ENCODE measurements around the gene HAX1.
"Not testable (repeated sequence)": the region's sequence is repeated elsewhere in the genome, so short reads cannot be mapped to it uniquely, and the experiment has no call there.

Gene HAX1
- 105 to 236 reads per million in 2 experiments for total RNA-seq

GRCh38 chr1:154272217-154272998 lies at the start of gene HAX1:
Gene HAX1, plus strand, starts transcription at chr1:154272629. Its CDS starts 95 bp downstream, at chr1:154272724.
- DNase-seq (ENCODE audit: low read depth): peak; percentile 95

DNA sequence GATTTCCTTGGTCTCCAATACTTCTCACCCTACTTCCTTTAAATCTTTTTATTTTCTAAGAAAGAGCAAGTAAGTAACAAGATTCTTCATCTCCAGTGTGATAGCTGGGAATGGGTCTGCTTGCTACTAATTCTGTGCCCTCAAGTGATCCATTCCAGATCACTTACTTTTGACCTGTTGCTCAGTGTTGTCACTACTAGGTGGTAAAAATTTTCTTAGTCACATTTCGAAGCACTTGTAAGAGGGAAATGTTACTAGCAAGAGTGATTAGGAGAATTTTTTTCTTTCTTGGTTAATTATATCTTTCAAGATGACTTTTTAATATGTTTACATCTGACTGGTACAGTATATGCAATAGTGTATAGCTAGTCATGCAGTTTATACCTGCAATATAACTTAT lies 49.5 kb upstream of the HAX1 start:
- DNase-seq (ENCODE audit: low read depth): no peak

DNA sequence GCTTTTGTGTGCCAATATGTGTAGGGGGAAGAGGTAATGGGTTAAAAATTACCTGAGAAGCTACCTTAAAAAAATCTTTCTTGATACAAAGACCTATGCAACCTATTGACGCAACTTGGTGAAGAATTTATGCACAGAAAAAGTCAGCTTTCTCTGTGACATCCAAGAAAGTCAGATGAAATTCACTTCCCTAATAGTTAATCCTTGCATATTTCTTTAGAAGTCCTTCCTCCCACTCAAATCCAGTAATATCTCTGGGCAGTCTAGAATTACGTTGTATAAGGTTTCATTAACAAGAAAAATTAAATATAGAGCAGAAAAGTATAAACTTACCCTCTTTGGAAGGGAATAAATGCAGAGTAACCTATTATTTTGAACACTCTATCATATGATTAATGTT lies 48.8 kb upstream of the HAX1 start:
- DNase-seq (ENCODE audit: low read depth): no peak

- no peak for DNase-seq (ENCODE audit: low read depth)
Observed at GRCh38 chr1:154225370-154225769, 47.1 kb upstream of the HAX1 start.

- not testable (repeated sequence) for DNase-seq (ENCODE audit: low read depth)
Observed at GRCh38 chr1:154231112-154231511, 41.3 kb upstream of the HAX1 start.

DNA sequence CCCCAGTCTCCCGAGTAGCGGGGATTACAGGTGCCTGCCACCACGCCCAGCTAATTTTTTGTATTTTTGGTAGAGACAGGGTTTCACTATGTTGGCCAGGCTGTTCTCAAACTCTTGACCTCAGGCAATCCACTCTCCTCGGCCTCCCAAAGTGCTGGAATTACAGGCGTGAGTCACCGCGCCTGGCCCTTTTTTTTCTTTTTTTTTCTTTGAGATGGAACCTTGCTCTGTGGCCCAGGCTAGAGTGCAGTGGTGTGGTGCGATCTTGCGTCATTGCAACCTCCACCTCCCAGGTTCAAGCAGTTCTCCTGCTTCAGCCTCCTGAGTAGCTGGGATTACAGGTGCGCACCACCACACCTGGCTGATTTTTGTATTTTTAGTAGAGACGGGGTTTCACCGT lies 39.3 kb upstream of the HAX1 start:
- not testable (repeated sequence) for DNase-seq (ENCODE audit: low read depth)

DNA sequence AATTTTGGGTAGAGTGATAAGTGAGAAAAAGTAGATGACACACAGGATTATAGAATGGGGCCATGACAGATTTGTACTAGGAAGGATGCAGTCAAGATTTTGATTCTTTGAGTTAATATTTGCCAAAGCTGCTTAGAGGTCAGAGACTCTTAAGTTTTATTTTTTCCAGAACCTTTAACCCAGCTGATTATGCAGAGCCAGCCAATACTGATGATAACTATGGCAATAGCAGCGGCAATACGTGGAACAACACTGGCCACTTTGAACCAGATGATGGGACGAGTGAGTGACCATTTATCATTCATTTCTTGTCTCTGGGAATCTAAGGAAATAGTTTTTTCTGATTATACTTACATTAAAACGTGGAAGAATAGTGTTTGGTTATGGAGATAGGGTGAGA lies 35.6 kb upstream of the HAX1 start:
- DNase-seq (ENCODE audit: low read depth): no peak

DNA sequence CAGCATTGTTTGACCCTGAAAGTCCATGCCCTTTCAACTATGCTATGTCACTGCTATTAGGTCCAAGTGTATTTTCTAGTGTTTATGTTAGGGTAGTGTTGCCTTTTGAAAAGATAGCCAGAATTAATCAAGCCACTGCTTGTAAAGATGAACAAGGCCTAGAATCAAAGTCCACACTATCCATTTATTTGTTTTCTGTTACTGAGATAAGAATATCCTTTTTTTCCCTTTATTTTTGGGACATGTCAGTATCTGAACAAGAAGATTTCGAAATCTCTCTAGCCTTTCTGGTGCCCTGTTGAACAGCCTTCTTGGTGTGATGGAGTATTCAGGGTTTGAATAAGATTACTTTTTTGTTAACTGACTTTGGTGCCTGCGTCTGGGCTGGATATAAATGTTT lies 35.0 kb upstream of the HAX1 start:
- no peak for DNase-seq (ENCODE audit: low read depth)

GRCh38 chr1:154237880-154238506 lies 34.4 kb upstream of the HAX1 start:
- no peak for DNase-seq (ENCODE audit: low read depth)

- DNase-seq (ENCODE audit: low read depth): no peak
Observed at GRCh38 chr1:154239491-154239890, 32.9 kb upstream of the HAX1 start.

- no peak for DNase-seq (ENCODE audit: low read depth)
Observed at GRCh38 chr1:154240294-154240833, 32.1 kb upstream of the HAX1 start.

GRCh38 chr1:154241703-154242351 lies 30.6 kb upstream of the HAX1 start:
- no peak for DNase-seq (ENCODE audit: low read depth)

DNA sequence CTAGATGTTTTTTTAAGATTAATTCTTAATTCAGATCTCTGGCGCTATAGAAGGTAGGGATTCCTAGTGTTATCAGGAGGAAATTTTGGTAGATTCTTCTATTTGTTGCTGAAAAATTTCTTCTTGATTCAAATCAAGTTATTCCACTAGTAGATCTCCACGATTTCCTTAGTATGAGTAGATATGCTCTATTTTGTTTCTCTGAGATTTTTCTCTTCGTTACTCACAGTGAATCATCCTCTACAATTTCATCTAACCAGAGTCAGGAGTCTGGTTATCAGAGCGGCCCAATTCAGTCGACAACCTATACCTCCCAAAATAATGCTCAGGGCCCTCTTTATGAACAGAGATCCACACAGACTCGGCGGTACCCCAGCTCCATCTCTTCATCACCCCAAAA lies 18.8 kb upstream of the HAX1 start:
- no peak for DNase-seq (ENCODE audit: low read depth)

- DNase-seq (ENCODE audit: low read depth): no peak
Observed at GRCh38 chr1:154256686-154257085, 15.7 kb upstream of the HAX1 start.

GRCh38 chr1:154258784-154259183 lies 13.6 kb upstream of the HAX1 start:
- no peak for DNase-seq (ENCODE audit: low read depth)

- DNase-seq (ENCODE audit: low read depth): no peak
Observed at GRCh38 chr1:154260127-154260526, 12.3 kb upstream of the HAX1 start.

DNA sequence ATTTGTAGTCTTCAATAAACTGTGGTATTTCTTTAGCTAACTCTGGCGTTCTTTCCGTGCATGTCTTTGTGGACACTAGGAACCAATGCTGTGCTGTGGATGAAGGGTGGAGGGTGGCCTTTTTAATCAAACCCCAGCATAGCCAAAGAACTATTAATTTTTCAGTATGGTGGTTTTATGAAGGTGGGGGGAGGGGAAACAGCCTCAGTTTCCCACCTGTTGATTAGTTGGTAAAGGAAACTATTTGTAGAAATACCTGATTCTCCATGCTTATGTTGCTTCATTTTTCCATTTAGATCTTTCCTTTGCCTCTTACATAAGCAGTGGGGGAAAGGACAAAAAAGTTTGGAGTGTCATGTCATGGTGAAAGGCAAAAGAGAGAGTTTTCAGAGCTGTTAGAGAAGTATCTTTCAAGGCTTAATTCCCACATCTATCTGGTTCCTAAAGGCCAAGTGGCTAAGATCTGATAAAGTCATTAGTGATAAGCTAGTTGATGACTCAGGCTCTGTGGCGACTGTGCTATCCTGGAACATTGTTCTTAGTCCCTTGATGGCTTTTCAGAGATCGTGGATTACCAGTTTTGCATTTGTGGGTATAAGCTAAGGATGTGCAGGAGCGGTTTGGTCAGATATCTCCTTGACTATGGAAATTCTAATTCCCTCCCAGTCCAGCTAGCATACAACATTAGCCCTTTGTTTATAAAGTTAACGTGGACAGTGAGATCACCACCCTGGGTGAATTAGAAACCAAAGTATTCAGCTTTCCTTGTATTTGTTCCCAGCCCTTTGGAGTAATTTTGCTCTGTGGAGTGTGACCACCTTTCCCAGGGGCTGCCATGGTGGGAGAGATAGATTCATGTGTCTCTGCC lies 8.7 kb upstream of the HAX1 start:
- no peak for DNase-seq (ENCODE audit: low read depth)

GRCh38 chr1:154264454-154264853 lies 8.0 kb upstream of the HAX1 start:
- DNase-seq (ENCODE audit: low read depth): no peak

GRCh38 chr1:154265586-154265985 lies 6.8 kb upstream of the HAX1 start:
- no peak for DNase-seq (ENCODE audit: low read depth)

DNA sequence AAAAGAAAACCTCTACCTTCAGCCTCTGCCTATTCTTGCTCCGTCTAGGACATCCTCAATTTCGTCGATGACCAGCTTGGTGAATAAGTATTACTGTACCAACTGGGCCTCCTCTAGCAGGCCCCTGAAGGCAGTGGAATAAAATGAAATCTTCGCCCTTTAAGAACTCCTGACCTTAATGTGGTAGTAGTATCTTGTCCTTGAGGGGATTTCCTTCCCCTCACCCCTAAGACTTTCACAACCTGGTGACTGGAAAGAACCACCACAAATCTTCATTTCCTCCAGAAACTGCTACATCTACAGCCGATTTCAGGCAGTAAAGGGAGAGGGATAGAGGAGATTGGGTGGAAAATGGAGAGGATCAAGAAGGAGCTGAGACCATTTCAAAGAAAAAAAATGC lies 1.6 kb upstream of the HAX1 start:
- DNase-seq (ENCODE audit: low read depth): no peak

DNA sequence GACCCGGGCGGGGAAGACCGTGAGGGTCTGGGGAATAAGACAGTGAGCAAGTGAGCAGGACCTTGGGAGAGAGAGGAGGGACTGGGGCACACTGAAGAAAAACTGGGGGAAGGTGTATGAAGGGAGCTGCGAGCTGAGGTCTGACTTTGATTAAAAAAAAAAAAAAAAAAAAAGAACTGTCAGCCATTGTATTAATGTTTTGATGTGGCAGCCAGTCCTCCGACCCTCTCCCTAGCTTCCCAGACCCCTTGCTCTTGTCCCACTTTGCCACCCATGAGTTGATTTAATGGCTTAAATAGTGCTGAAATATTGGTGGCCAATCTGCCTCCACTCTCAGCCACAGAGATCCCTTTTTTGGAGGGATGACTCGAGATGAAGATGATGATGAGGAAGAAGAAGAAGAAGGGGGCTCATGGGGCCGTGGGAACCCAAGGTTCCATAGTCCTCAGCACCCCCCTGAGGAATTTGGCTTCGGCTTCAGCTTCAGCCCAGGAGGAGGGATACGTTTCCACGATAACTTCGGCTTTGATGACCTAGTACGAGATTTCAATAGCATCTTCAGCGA lies 652 bp downstream of the HAX1 start:
- DNase-seq (ENCODE audit: low read depth): no peak

DNA sequence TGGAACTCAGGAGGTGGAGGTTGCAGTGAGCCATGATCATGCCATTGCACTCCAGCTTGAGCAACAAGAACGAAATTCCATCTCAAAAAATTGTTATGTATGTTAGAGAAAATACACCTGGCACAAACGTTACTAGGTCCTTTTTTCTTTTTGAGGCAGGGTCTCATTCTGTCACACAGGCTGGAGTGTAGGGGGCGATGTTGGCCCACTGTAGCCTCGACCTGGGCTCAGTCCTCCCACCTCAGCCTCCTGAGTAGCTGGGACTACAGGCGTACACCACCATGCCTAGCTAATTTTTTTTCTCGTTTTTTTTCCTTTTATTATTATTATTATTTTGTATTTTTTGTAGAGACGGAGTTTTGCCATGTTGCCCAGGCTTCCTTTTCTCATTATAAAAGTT lies 4.4 kb downstream of the HAX1 start:
- peak; percentile 8 for DNase-seq (ENCODE audit: low read depth)

All from T follicular helper cell (primary cell).